Measurements from ENCODE around the gene HM13. TPM values are rescaled to one million over a fixed set of nuclear protein-coding genes. Genes with fewer than 3 reads are reported as not detected.

HM13 gene
- total and polyA plus RNA-seq, 4 donors = 57.6 to 210 (median 99.1) TPM

GRCh38 chr20:31484001-31484400 is 30.2 kb upstream of the HM13 start:
- Histone ChIP-seq H3K4me3 (ENCODE audit: low read depth in 1 of 3, low read length in 3 of 3) (no peak overlapping the region), H3K9ac (ENCODE audit: low read depth in 1 of 2, low read length in 2 of 2) (no peak overlapping the region), H3K4me1 (ENCODE audit: control insufficient read depth in 4 of 4, insufficient read depth in 4 of 4, low read length in 3 of 4) (no peaks in the 10 kb centered on the region), H3K36me3 (ENCODE audit: control insufficient read depth in 4 of 4, insufficient read depth in 3 of 4, low read depth in 1 of 4, low read length in 3 of 4) (no peaks in the 10 kb centered on the region), H3K9me3 (ENCODE audit: control insufficient read depth in 4 of 4, low read length in 3 of 4) (no peaks in the 10 kb centered on the region), H3K27me3 (ENCODE audit: control insufficient read depth in 4 of 4, insufficient read depth in 4 of 4, low read length in 3 of 4) (peaks cover 0 to 4% (median 2%) of the 10 kb centered on the region in 4 donors), H3K27ac (ENCODE audit: low read depth in 1 of 2, low read length in 2 of 2) (no peak overlapping the region)
- WGBS = 31% methylated on average over 36 of the region's 36 CpGs
- TF ChIP-seq FOXA1 (IDR thresholded peaks at IDR 0.05) = no peak
- TF ChIP-seq TAF1 (conservative IDR thresholded peaks at IDR 0.05) = no peak
- TF ChIP-seq CTCF (IDR thresholded peaks at IDR 0.05; ENCODE audit: low read depth, low read length, missing input control) = no peak
- TF ChIP-seq EGR1 (IDR thresholded peaks at IDR 0.05; ENCODE audit: low read depth in 2 of 2) = no peak
- no peak for TF ChIP-seq ATF3 (IDR thresholded peaks at IDR 0.05)
- no peak for TF ChIP-seq HNF4A (conservative IDR thresholded peaks at IDR 0.05)
- no peak for TF ChIP-seq FOXA2 (IDR thresholded peaks at IDR 0.05)
- no peak for TF ChIP-seq RAD21 (IDR thresholded peaks at IDR 0.05)
- no peak for TF ChIP-seq MAX (IDR thresholded peaks at IDR 0.05)
- no peak for TF ChIP-seq SP1 (IDR thresholded peaks at IDR 0.05)
- TF ChIP-seq RXRA (IDR thresholded peaks at IDR 0.05) = no peak
- TF ChIP-seq NR2F2 (IDR thresholded peaks at IDR 0.05) = no peak
- no peak for TF ChIP-seq ZBTB33 (IDR thresholded peaks at IDR 0.05)
- TF ChIP-seq YY1 (IDR thresholded peaks at IDR 0.05) = no peak
- no peak for TF ChIP-seq REST (IDR thresholded peaks at IDR 0.05)
- no peak for TF ChIP-seq JUND (IDR thresholded peaks at IDR 0.05)
- DNase-seq (ENCODE audit: low spot score) = peak; percentile 68

Measured in liver (tissue), 9 donors.